Activated T-helper 1 cell treated with Interleukin-2 at 50 U/mL for 16 hours (primary cell): ENCODE results near the gene LLGL2.

Source experiments
- DNase-seq: peaks from one replicate; pipeline ENCODE4 v3.0.0-alpha.2; 2020; ENCODE audit warnings: low read depth

LLGL2 gene

DNA sequence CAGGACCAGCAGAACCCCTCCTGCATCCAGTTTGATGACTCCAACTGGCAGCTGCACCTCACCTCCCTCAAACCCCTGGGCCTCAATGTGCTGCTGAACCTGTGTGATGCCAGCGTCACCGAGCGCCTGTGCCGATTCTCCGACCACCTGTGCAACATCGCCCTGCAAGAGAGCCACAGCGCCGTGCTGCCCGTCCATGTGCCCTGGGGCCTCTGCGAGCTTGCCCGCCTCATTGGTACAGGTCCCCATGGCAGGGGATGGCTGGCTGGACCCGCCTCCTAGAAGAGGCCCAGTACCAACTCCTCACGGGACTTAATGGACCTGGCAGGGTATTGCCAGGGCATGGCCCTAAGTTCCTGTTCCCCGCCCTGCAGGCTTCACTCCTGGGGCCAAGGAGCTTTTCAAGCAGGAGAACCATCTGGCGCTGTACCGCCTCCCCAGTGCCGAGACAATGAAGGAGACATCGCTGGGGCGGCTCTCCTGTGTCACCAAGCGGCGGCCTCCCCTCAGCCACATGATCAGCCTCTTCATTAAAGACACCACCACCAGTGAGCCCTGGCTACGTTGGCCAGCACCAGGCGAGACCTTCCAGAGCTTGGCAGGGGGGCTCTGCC is 32.8 kb upstream of the LLGL2 start:
- no peak for DNase-seq

DNA sequence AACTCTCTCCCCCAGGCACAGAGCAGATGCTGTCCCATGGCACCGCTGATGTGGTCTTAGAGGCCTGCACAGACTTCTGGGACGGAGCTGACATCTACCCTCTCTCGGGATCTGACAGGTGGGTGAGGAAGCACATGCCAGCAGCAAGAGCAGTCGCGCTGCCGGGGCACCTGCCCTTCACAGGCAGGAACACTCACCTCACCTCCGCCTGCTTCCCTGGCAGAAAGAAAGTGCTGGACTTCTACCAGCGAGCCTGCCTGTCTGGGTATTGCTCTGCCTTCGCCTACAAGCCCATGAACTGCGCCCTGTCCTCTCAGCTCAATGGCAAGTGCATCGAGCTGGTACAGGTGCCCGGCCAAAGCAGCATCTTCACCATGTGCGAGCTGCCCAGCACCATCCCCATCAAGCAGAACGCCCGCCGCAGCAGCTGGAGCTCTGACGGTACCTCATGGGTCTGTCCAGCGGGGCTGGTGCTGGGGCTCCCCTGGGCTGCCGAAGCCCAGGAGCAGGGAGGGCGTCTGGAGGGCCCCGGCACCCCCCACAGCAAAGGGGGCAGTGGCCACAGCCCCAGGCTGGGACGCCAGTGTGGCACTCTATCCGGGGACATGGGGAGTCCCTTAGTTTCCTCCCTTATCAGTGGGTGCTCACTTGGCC is 31.9 kb upstream of the LLGL2 start:
- no peak for DNase-seq

DNA sequence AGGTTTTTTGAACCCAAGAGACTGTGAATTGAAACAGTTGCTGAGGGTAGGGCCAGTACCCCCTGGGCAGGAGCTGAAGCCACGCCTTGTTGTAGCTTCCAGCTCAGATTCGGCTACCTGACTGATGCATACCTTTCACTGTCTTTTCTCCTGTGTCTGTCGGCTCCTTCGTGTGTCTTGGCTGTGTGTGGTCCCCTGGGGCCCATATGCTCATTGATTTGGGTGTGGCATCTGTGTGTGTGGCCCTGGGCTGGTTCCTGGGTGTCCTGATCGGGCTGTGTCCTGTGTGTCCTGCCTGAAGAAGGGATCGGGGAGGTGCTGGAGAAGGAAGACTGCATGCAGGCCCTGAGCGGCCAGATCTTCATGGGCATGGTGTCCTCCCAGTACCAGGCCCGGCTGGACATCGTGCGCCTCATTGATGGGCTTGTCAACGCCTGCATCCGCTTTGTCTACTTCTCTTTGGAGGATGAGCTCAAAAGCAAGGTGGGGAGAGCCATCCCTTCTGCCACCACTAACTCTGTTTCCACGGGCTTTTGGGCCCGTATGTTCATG is 31.1 kb upstream of the LLGL2 start:
- DNase-seq = no peak

DNA sequence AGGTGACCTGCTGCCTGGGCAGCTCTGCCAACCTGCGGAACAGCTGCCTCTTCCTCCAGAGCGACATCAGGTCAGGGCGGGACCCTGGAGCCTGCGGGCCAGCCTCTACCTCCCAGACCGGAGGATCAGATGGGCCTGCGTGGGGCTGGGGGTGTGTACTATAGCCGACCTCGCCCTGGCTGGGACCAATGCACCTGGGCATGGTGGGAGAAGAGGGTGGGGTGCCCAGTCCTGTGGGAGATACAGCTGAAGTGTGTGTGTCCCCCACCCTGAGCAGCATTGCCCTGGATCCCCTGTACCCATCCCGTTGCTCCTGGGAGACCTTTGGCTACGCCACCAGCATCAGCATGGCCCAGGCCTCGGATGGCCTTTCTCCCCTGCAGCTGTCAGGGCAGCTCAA is 29.5 kb upstream of the LLGL2 start:
- DNase-seq = no peak

DNA sequence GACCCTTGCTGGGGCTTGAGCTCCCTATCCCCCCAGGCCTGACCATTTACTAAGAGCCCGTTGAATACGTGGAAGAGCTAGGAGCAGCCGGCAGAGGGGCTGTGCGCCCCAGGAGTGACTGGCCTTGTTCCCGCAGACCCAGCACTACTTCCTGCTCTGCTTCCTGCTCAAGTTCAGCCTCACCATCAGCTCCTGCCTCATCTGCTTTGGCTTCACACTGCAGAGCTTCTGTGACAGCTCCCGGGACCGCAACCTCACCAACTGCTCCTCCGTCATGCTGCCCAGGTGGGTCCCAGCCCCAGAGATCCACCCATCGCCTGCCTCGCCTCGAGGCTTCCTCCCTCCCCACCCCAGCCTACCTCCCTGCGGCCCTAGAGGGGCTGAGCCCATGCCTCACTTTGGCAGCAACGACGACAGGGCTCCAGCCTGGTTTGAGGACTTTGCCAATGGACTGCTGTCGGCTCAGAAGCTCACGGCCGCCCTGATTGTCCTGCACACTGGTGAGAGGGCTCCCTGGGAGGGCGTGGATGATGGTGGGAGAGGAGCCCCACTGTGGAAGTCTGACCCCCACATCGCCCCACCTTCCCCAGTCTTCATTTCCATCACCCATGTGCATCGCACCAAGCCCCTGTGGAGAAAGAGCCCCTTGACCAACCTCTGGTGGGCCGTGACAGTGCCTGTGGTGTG is 27.3 kb upstream of the LLGL2 start:
- no peak for DNase-seq

DNA sequence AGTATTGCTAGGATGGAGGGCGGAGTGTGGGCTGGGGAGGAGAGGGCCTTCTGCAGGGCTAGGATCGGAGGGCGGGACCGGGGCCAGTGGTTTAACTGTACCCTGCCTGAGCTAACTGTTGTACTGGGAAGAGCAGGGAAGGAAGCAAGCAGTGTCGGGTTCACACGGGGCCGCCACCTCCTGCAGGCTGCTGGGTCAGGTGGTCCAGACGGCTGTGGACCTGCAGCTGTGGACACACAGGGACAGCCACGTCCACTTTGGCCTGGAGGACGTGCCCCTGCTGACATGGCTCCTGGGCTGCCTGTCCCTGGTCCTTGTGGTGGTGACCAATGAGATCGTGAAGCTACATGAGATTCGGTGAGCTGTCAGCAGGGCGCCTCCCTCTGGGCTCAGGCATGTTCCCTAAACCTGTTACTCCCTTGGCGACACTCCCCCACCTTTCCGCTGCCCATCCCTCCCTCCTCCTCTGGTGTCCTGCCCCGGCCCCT is 26.7 kb upstream of the LLGL2 start:
- DNase-seq = no peak

DNA sequence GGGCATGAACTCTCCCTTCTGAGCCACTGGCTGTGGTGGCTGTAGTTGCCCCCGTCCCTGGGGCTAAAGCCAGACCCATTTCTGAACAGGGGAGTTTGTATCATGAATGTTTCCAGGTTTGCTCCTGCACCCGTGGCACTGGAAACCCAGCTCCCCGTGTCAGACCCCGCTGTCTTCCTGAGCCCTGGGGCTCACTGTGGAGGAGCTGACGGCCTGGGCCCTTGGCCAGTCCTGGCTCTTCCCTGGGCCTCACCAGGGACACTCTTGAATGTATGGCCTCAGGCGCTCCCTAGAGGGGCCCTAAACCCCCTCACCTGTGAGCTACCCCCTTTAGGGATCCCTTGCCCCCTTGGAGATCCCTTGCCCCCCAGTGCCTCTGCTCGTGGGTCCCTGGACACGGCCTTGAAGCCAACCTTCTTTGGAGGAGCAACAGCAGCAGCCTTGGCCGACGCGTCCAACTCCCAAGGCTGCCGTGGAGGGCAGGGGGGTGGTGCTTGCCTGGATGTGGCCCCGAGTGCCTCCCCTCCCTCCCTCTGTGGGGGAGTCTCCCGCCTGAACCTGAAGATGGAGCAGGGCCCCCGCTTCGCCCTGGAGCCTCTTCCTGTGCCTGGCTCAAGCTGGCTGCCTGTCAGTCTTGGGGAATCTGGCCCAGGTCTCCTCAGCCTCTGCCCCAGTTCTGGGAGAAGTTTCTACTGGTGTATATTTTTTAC is 26.0 kb upstream of the LLGL2 start:
- DNase-seq = no peak

DNA sequence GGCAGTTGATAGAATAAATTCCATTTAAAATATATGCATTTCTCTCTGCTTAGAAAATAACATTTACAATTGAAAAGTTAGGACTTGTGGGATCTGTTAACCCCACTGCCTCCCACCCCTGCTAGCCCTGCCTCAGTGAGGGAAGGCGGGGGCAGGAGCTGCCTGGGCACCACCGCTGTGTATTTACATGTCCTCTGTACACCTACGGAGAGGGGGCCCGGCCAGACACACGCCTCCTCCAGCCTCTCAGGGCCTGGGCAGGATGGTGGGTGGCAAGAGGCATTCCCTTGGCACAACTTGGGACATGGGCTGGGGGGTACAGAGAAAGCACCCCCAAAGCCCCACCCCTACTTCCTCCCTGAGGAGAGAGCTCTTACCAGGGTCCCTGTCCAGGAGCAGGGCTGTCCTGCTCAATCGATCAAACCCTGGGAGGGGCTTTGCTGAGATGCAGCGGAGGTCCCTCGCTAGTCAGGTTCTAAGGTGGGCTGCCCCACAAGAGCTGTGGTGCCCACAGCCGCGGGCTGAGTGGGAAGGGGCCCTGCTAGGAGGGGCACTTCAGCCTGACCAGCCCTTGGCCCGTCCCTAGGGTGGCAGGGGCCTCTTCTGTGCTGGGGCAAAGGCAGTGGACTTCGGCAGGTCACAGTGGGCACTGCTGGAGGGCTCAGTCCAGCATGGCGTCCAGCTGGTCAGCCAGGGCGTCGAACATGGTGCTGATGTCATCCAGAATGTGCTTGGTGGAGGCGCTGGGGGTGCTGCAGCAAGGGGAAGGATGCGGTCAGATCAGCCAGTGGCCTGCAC is 24.9 kb upstream of the LLGL2 start:
- DNase-seq = no peak

DNA sequence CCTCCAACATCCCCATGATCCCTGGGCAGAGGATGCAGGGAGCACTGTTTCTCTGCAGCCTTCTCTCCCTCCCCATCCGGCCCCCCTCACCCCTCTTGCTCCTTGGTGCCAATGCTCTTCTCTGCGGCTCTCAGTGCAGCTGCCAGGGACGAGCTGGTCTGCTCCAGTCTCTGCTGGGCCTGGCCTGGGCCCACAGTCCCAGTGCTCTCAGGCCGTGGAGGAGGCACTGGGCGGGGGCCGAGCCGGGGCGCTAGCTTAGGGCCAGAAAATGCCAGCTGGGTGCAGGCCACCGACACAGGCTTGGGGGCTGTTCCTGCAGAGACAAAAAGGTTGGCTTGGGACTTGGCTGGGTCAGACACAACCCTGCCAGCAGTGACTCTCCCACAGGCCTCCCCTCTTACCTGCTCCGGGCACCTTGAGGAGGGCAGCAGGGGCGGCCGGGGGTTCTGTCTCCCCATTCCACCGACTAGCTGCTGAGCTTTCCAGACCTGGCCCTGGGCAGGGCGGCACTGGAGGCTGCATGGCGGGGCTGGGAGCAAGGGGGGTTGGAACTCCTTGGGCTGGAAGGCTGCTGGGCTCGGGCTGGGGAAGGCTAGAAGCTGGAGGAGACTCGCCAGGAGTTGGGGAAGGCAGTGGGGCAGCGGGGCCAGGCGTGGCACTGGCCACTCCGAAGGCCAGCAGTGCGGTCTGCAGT is 24.0 kb upstream of the LLGL2 start:
- no peak for DNase-seq

DNA sequence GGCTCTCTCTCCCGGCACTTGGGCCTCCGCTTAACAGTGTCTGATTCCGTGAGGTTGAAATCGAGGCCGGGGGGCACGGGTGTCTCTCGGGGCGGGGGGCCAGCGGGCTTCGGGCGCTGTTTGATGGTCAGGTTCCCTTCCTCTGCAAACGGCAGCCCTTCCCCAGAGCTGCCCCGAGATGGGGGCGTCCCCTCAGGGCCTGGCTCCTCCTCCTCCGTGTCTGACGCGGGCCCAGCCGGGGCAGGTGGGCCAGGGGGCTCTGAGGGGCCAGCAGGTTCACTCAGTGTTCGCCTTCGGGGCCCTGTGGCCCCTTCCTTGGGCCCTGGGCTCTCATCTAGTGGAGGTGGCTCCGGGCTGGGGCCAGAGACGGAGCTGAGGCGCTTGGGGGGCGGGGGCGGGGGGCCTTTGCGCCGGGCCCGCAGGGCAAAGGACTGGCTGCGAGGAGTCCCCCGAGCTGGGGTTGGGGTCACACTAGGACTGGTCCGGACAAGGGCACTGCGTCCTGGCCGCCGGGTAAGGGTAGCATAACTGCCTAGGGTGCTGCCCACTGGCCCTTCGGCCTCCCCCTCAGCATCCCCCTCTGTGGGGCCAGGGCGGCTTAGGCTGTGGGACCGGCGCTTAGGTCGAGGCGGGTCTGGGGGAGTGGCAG is 23.3 kb upstream of the LLGL2 start:
- DNase-seq = no peak

DNA sequence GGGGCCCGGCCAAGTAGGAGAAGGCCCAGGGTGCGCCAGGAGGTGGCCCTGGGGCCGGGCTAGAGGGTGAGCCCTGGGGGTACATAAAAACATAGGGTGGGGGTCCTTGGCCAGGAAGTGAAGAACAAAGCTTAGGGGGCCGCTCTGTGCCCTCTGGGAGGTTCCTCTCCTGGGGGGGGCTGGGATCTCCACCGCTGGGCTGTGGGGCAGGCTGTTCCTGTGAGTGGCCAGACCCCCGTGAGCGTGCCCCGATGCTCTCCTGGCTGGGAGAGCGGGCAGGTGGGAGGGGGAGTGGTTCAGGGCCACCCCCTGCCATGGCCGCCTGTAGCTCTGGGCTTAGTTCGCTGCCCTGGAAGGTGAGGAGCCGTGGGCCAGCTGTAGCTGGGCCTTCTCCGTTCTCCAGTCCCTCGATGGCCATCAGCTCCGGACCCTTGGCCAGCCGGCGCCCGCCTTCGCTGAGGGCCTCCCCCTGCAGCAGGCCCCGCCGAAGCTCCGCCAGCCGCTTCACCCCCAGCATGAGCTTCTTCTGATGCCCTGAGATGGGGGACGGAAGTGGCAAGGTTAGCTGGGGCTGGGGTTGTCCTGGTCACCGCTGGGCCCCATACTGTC is 22.7 kb upstream of the LLGL2 start:
- no peak for DNase-seq

DNA sequence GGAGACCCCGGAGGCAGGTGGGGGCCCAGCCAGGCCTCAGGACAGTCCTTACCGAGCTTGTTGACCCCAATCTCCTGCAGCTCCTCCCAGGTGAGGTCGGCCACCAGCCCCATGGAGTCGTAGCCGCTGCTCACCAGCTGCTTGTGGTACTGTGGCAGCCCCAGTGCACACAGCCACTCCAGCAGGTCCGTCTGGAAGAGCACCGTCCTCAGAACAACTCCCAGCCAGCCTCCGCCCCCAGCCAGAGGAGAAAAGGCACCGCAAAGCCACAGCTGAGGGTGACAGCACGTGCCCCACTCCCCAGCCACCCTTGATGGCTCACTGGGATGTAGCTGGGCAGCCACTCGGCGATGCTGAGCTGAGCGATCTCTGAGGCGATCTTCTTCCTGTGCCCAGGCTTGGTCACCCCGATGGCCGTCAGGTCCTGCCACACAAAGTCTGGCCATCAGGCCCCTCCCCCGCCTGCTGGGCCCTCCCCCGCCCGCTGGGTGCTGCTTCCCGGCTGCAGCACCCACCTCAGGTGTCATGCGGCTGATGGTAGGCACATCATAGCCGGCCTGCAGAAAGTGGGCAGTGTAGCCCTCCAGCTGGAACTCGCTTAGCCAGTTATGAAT is 22.1 kb upstream of the LLGL2 start:
- no peak for DNase-seq

DNA sequence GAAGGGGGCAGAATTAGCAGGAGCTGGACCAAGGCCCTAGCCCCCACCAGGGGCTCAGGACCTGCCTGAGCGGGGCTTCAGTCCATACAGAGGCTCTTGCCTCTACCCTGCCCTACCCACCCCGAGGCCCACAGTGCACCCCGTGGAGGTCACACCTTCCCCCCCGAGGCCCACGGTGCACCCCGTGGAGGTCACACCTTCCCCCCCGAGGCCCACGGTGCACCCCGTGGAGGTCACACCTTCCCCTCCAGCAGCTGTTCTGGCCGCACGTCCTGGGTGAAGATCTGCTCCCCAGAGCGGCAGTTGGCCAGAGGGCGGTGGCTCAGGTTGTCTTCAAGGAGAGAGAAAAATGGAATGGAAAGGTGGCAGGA is 21.5 kb upstream of the LLGL2 start:
- DNase-seq = no peak

DNA sequence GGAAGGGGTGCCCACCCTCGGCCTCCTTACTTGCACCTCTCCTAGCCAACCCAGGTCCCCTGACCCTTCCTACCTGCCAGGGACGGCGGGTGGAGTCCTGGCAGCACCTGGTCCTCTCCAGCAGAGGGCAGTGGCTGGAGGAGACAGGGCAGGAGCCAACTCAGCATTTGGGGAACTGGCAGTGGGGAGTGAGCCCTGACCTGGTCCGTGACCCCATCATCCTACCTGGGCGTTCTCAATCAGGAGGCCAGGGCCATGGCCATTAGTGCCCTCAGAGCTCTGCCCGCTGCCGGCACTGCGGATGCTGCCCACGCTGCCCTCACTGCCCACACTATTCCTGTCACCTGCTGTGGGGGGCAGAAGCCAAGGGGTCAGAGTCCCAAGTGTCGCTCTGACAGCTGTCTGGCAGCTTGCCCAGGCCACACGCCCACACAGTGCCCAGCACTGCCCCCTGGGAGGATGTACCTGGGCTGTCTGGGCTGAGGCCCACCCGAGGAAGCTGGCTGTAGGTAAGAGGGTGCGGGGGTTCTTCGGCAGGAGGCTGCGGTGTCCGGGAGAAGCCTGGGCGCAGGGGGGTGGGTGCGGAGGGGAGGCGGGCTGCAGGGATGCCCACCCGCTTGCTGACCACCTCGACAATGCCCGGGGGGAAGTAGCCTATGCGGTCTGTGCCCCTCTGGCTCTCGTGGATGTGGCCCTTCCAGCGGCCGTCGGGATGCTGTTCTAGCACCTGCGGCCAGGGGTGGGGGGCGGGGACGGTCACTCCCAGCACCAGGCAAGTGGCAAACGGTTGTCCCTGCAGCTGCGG is 20.9 kb upstream of the LLGL2 start:
- DNase-seq = peak; percentile 11

DNA sequence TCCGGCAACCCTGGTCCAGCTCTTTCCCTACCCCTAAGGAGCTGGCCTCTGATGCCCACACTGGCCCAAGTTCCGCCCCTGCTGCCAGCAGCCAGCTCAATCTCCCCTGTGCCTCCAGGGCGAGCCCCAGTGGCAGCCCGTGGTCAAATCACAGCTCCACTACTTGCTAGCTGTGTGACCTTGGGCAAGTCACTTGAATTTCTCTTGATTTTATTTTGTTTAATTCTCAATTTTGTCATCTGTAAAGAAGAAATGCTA is 20.4 kb upstream of the LLGL2 start:
- no peak for DNase-seq

DNA sequence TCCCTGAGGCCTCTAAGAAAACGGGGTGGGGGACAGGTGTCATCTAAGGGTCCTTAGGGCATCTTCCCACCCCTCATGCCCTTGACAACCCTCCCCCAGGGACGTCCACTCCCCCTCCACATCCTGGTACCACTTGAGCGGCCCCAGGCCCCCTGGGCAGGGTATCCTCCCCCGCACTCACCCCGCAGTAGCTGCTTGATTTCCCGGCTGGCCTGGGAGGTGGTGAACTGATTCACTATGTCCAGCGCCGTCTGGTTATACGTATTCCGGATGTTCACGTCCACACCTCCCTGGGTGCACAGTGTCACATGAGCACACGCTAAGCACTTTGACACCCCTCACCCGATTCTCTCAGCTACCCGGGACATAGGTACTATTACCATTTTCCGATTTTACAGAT is 19.9 kb upstream of the LLGL2 start:
- no peak for DNase-seq

DNA sequence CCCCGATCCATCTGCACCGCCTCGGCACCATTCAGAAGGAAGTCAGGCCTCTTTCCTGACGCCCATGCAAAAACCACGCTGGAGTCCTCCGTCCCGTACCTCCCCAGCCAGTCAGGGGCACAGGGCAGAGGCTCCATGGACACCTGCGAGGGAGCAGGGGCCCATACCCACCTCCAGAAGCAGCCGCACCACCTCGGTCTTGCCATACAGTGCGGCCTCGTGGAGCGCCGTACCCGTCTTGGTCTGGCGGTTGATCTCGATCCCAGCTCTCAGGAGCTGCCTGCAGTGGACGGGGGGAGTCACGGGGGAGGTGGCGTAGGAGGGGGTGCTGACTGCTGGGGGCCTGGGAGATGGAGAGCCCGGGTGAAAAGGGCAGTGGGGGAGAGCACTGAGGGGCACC is 19.4 kb upstream of the LLGL2 start:
- DNase-seq = no peak

DNA sequence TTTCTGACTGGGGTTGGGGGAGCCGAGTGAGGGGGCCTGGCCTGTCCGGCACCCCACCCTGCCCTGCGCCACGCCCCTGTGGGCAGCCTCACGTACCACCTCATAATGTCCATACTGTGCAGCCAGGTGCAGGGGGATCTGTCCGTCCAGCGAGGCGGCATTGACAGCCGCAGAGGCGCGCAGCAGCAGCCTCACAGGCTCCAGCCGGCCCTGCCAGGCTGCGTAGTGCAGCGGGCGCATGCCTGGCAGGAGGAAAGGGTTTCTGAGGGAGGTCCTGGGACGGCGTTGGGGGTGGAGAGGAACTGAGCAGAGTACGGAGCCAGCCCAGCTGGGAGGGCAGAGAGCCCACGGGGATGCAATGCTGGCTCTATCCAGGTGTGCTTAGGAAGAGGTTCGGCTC is 18.6 kb upstream of the LLGL2 start:
- no peak for DNase-seq
